ENCODE results near the gene CLEC19A. TPM values are rescaled to one million over a fixed set of nuclear protein-coding genes. Genes with fewer than 3 reads are reported as not detected.

Gene CLEC19A
- total RNA-seq, 5 donors from 2014 or later (not counting 1 experiment from before 2014, with no cell fraction given) = not detected

DNA sequence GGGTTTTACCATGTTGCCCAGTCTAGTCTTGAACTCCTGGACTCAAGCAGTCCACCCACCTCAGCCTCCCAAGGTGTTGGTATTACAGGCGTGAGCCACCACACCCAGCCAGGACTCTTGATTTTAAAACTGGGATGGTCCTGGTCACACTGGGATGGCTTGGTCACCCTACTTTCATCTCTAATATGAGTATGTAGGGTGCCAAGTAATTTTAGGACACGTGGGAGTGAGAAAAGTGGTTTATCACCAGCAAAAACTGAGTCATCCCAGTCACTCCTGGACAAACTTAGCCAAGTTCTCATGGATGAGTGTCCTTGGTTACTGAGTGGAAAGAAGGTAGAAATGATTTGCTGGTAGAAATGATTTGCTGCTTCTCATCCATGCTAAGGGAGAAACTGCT lies 9.9 kb downstream of the CLEC19A start:
- DNase-seq (no peak), ATAC-seq (replicated peaks in 1 of 4) (no peak)
- no peaks in the 10 kb centered on the region for H3K9me3 Mint-ChIP-seq
- Histone ChIP-seq H3K36me3 (ENCODE audit: control insufficient read depth in 2 of 2, extremely low read depth in 1 of 2, insufficient read depth in 1 of 2, low read length in 1 of 2) (no peaks in the 10 kb centered on the region), H3K27ac (ENCODE audit: low read length) (no peak overlapping the region), H3K27me3 (replicated peaks in 1 of 2; ENCODE audit: control insufficient read depth in 2 of 2, extremely low read depth in 1 of 2, insufficient read depth in 2 of 2, low read length in 1 of 2) (peaks cover 0 to 9% of the 10 kb centered on the region in 2 experiments), H3K9me3 (no peaks in the 10 kb centered on the region), H3K4me3 (ENCODE audit: control insufficient read depth in 1 of 2, extremely low read depth in 1 of 2, low read length in 1 of 2) (no peak overlapping the region), H3K4me1 (ENCODE audit: control insufficient read depth in 1 of 2, extremely low read depth in 1 of 2, insufficient read depth in 2 of 2, low read length in 2 of 2) (no peaks in the 10 kb centered on the region)
- no peak overlapping the region for H3K27ac Mint-ChIP-seq
- H3K36me3 Mint-ChIP-seq = no peaks in the 10 kb centered on the region
- peaks cover 8 to 10% of the 10 kb centered on the region in 2 donors for H3K27me3 Mint-ChIP-seq
- no peak overlapping the region for H3K4me3 Mint-ChIP-seq
- ChIA-PET CTCF (no interaction called here), POLR2A (no interaction called here)
- WGBS (ENCODE audit: insufficient coverage) = no CpG with 5 or more reads among the region's 2 CpGs
- peaks cover 0 to 8% (median 4%) of the 10 kb centered on the region in 3 donors for H3K4me1 Mint-ChIP-seq

DNA sequence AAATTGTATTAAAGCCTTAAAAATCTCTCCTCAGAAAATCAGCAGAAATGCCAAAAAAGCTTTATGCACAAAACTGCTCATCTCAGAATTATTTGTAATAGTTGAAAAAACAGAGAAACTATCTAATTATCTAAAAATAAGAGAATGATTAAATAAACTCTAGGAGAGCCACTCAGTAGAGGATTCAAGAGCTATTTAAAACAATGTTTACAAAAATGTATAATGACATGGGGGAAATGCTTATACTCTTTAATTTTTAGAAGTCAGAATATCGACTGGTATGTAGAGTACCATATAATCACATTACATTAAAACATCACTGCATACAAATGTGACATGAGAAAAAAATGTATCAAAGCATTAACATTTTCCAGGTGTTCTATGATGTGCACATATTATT lies 11.9 kb downstream of the CLEC19A start:
- Mint-ChIP-seq H3K27ac (no peak overlapping the region), H3K4me3 (no peak overlapping the region), H3K27me3 (peaks cover 4 to 8% of the 10 kb centered on the region in 2 donors), H3K4me1 (peaks cover 0 to 8% (median 4%) of the 10 kb centered on the region in 3 donors), H3K36me3 (no peaks in the 10 kb centered on the region), H3K9me3 (peaks cover 0 to 3% (median 0%) of the 10 kb centered on the region in 3 donors)
- no peak for ATAC-seq (replicated peaks in 1 of 4)
- POLR2A ChIA-PET = no interaction called here
- DNase-seq = no peak
- no peaks in the 10 kb centered on the region for H3K36me3 ChIP-seq (ENCODE audit: control insufficient read depth in 2 of 2, extremely low read depth in 1 of 2, insufficient read depth in 1 of 2, low read length in 1 of 2)
- H3K27me3 ChIP-seq (replicated peaks in 1 of 2; ENCODE audit: control insufficient read depth in 2 of 2, extremely low read depth in 1 of 2, insufficient read depth in 2 of 2, low read length in 1 of 2) = peaks cover 0 to 8% of the 10 kb centered on the region in 2 experiments
- H3K4me1 ChIP-seq (ENCODE audit: control insufficient read depth in 1 of 2, extremely low read depth in 1 of 2, insufficient read depth in 2 of 2, low read length in 2 of 2) = no peaks in the 10 kb centered on the region
- no CpG with 5 or more reads among the region's 1 CpG for WGBS (ENCODE audit: insufficient coverage)
- no peak overlapping the region for H3K4me3 ChIP-seq (ENCODE audit: control insufficient read depth in 1 of 2, extremely low read depth in 1 of 2, low read length in 1 of 2)
- H3K27ac ChIP-seq (ENCODE audit: low read length) = no peak overlapping the region
- H3K9me3 ChIP-seq = no peaks in the 10 kb centered on the region
- CTCF ChIA-PET = no interaction called here

DNA sequence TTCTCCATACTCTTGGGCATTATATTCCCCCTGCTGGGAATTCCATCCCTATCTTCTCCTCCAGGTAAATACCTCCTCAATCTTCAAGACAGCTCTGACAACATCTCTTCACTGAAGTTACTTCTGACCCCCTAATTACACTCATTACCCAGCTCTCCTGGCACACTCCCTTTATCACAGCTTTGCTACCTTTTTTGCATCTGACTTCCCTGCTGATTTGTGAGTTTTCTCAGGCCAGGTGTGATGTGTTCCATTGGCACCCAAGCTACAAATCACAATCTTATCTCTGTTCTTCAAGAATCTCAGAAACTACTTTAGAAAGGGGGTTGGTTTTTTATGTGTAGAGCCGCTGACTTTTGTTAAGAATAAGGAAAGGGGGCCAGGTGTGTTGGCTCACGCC lies 14.0 kb downstream of the CLEC19A start:
- H3K27ac ChIP-seq (ENCODE audit: low read length) = no peak overlapping the region
- ChIA-PET CTCF (no interaction called here), POLR2A (no interaction called here)
- Mint-ChIP-seq H3K4me1 (peaks cover 0 to 2% (median 0%) of the 10 kb centered on the region in 3 donors), H3K9me3 (peaks cover 0 to 3% (median 0%) of the 10 kb centered on the region in 3 donors), H3K27me3 (peaks cover 0 to 8% of the 10 kb centered on the region in 2 donors), H3K36me3 (no peaks in the 10 kb centered on the region), H3K27ac (no peak overlapping the region), H3K4me3 (no peak overlapping the region)
- H3K4me3 ChIP-seq (ENCODE audit: control insufficient read depth in 1 of 2, extremely low read depth in 1 of 2, low read length in 1 of 2) = no peak overlapping the region
- no peaks in the 10 kb centered on the region for H3K36me3 ChIP-seq (ENCODE audit: control insufficient read depth in 2 of 2, extremely low read depth in 1 of 2, insufficient read depth in 1 of 2, low read length in 1 of 2)
- H3K27me3 ChIP-seq (replicated peaks in 1 of 2; ENCODE audit: control insufficient read depth in 2 of 2, extremely low read depth in 1 of 2, insufficient read depth in 2 of 2, low read length in 1 of 2) = peaks cover 0 to 8% of the 10 kb centered on the region in 2 experiments
- DNase-seq (no peak), ATAC-seq (replicated peaks in 1 of 4) (no peak)
- H3K4me1 ChIP-seq (ENCODE audit: control insufficient read depth in 1 of 2, extremely low read depth in 1 of 2, insufficient read depth in 2 of 2, low read length in 2 of 2) = no peaks in the 10 kb centered on the region
- no peaks in the 10 kb centered on the region for H3K9me3 ChIP-seq
- WGBS (ENCODE audit: insufficient coverage) = no CpG with 5 or more reads among the region's 2 CpGs

DNA sequence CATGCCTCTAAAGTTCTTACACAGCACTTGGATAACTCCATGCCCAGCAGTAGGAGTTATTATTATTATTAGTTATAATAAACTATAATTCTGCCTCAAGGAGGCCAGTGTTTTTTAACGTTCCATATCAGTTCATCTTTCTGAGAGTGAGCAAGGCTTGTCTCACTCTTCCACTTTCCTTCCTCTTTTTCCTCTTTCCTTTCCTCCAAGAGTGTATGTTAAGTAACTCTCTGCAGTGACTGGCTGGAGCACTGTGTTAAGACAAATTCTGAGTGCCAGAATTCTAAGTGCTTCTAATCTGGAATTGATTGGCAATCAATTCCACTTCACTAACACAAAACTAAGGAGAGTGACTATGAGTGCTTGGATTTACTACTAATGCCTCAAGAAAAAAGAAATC lies 16.4 kb downstream of the CLEC19A start:
- H3K27ac Mint-ChIP-seq = no peak overlapping the region
- no peaks in the 10 kb centered on the region for H3K36me3 Mint-ChIP-seq
- Histone ChIP-seq H3K9me3 (no peaks in the 10 kb centered on the region), H3K27me3 (replicated peaks in 1 of 2; ENCODE audit: control insufficient read depth in 2 of 2, extremely low read depth in 1 of 2, insufficient read depth in 2 of 2, low read length in 1 of 2) (peaks cover 0 to 2% of the 10 kb centered on the region in 2 experiments), H3K4me3 (ENCODE audit: control insufficient read depth in 1 of 2, extremely low read depth in 1 of 2, low read length in 1 of 2) (no peak overlapping the region), H3K27ac (ENCODE audit: low read length) (no peak overlapping the region), H3K4me1 (ENCODE audit: control insufficient read depth in 1 of 2, extremely low read depth in 1 of 2, insufficient read depth in 2 of 2, low read length in 2 of 2) (no peaks in the 10 kb centered on the region), H3K36me3 (ENCODE audit: control insufficient read depth in 2 of 2, extremely low read depth in 1 of 2, insufficient read depth in 1 of 2, low read length in 1 of 2) (no peaks in the 10 kb centered on the region)
- H3K4me1 Mint-ChIP-seq = no peaks in the 10 kb centered on the region
- ATAC-seq (replicated peaks in 1 of 4) (no peak), DNase-seq (no peak)
- no peak overlapping the region for H3K4me3 Mint-ChIP-seq
- ChIA-PET POLR2A (no interaction called here), CTCF (no interaction called here)
- H3K9me3 Mint-ChIP-seq = peaks cover 0 to 3% (median 0%) of the 10 kb centered on the region in 3 donors
- peaks cover 0 to 8% of the 10 kb centered on the region in 2 donors for H3K27me3 Mint-ChIP-seq
- no CpG with 5 or more reads among the region's 1 CpG for WGBS (ENCODE audit: insufficient coverage)

DNA sequence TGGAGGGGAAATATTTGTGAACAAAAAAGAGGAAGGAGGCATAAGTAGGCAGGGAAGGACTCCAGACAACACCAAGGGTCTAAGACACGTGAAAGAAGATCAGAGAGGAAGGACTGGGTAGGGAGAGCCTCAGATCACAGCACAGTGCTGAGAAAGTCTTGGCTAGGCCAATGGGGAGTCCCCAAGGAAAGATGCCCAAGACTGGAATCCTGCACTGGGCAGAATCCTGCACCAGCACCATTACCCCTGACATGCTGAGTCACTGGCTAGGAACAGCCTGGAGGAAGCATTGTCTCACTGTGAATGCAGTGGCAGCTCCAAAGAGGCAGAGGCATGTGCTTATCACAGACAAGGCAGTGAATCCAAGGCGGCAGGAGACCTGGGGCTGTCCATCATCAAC lies 19.2 kb downstream of the CLEC19A start:
- no peaks in the 10 kb centered on the region for H3K36me3 ChIP-seq (ENCODE audit: control insufficient read depth in 2 of 2, extremely low read depth in 1 of 2, insufficient read depth in 1 of 2, low read length in 1 of 2)
- H3K9me3 ChIP-seq = no peaks in the 10 kb centered on the region
- peaks cover 0 to 6% of the 10 kb centered on the region in 2 experiments for H3K27me3 ChIP-seq (replicated peaks in 1 of 2; ENCODE audit: control insufficient read depth in 2 of 2, extremely low read depth in 1 of 2, insufficient read depth in 2 of 2, low read length in 1 of 2)
- ATAC-seq (replicated peaks in 1 of 4) (no peak), DNase-seq (no peak)
- H3K4me1 ChIP-seq (ENCODE audit: control insufficient read depth in 1 of 2, extremely low read depth in 1 of 2, insufficient read depth in 2 of 2, low read length in 2 of 2) = no peaks in the 10 kb centered on the region
- POLR2A ChIA-PET = no interaction called here
- Mint-ChIP-seq H3K4me1 (no peaks in the 10 kb centered on the region), H3K27ac (no peak overlapping the region), H3K9me3 (peaks cover 0 to 7% (median 0%) of the 10 kb centered on the region in 3 donors), H3K4me3 (no peak overlapping the region), H3K36me3 (no peaks in the 10 kb centered on the region), H3K27me3 (peaks cover 0 to 3% of the 10 kb centered on the region in 2 donors)
- 0% methylated on average over 1 of the region's 2 CpGs for WGBS (ENCODE audit: insufficient coverage)
- H3K27ac ChIP-seq (ENCODE audit: low read length) = no peak overlapping the region
- CTCF ChIA-PET = no interaction called here
- no peak overlapping the region for H3K4me3 ChIP-seq (ENCODE audit: control insufficient read depth in 1 of 2, extremely low read depth in 1 of 2, low read length in 1 of 2)

DNA sequence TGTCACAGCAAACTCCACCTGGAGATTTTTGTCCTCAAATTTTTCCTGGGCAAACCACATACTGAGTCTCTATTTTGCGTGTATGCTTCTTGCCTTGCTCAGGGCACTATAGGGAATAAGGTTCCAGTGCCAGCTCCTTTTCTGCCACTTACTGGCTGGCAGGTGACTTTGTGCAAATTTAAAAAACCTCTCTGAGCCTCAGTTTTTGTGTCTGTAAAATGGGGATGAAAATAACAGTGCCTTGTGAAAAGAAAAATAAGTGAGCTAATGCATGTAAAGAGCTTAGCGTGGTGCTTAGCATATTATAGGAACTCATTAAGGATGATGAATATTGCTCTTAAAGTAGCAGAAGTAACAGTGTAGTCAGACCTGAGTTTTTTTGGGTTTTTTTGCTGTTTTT lies 19.9 kb downstream of the CLEC19A start:
- no peaks in the 10 kb centered on the region for H3K4me1 ChIP-seq (ENCODE audit: control insufficient read depth in 1 of 2, extremely low read depth in 1 of 2, insufficient read depth in 2 of 2, low read length in 2 of 2)
- H3K36me3 ChIP-seq (ENCODE audit: control insufficient read depth in 2 of 2, extremely low read depth in 1 of 2, insufficient read depth in 1 of 2, low read length in 1 of 2) = no peaks in the 10 kb centered on the region
- WGBS (ENCODE audit: insufficient coverage) = 90% methylated on average over 2 of the region's 2 CpGs
- H3K27ac ChIP-seq (ENCODE audit: low read length) = no peak overlapping the region
- Mint-ChIP-seq H3K27ac (no peak overlapping the region), H3K27me3 (peaks cover 0 to 3% of the 10 kb centered on the region in 2 donors), H3K9me3 (peaks cover 0 to 7% (median 0%) of the 10 kb centered on the region in 3 donors), H3K36me3 (no peaks in the 10 kb centered on the region), H3K4me1 (no peaks in the 10 kb centered on the region), H3K4me3 (no peak overlapping the region)
- DNase-seq (no peak), ATAC-seq (replicated peaks in 1 of 4) (no peak)
- no peak overlapping the region for H3K4me3 ChIP-seq (ENCODE audit: control insufficient read depth in 1 of 2, extremely low read depth in 1 of 2, low read length in 1 of 2)
- ChIA-PET POLR2A (no interaction called here), CTCF (no interaction called here)
- H3K9me3 ChIP-seq = no peaks in the 10 kb centered on the region
- peaks cover 0 to 6% of the 10 kb centered on the region in 2 experiments for H3K27me3 ChIP-seq (replicated peaks in 1 of 2; ENCODE audit: control insufficient read depth in 2 of 2, extremely low read depth in 1 of 2, insufficient read depth in 2 of 2, low read length in 1 of 2)
